Spleen (tissue), 11 donors: ENCODE results near the gene NR0B2. TPM values are rescaled to one million over a fixed set of nuclear protein-coding genes. Genes with fewer than 3 reads are reported as not detected.
A peak's percentile ranks its signal among the peaks of the same experiment; 100 is the strongest.

Source experiments
- DNase-seq: peaks from one replicate; pipeline ENCODE4 v3.0.0-alpha.2; 2020
- H3K27ac ChIP-seq, 8 donors: fragments of 200-600 bp; sonication (generic) in 7 of 8; 1 replicate in 4 of 8; 2 replicates in 4 of 8; pipeline versions ENCODE4 v1.5.0 to v1.8.0; 2016 to 2021; ENCODE audit warnings: inconsistent platforms in 4 of 8, mild to moderate bottlenecking in 4 of 8, moderate library complexity in 1 of 8
- H3K27me3 ChIP-seq, 7 donors: fragments of 200-600 bp; sonication (generic) in 6 of 7; replicated peaks in 1 of 7; 1 replicate in 4 of 7; 2 replicates in 3 of 7; pipeline versions ENCODE4 v1.5.0 to v1.8.0; 2016 to 2021; ENCODE audit warnings: inconsistent platforms in 3 of 7, mild to moderate bottlenecking in 1 of 7
- H3K36me3 ChIP-seq, 6 donors: fragments of 200-600 bp; sonication (generic) in 5 of 6; 1 replicate in 4 of 6; 2 replicates in 2 of 6; pipeline versions ENCODE4 v1.5.0 to v1.8.0; 2016 to 2021; ENCODE audit warnings: inconsistent platforms in 2 of 6
- H3K4me1 ChIP-seq, 6 donors: fragments of 200-600 bp; sonication (generic) in 5 of 6; 1 replicate in 3 of 6; 2 replicates in 3 of 6; pipeline versions ENCODE4 v1.5.0 to v1.8.0; 2016 to 2021; ENCODE audit warnings: inconsistent platforms in 3 of 6
- H3K4me3 ChIP-seq, 8 donors: fragments of 200-600 bp; sonication (generic) in 7 of 8; 1 replicate in 4 of 8; 2 replicates in 4 of 8; pipeline versions ENCODE4 v1.5.0 to v1.8.0; 2016 to 2021; ENCODE audit warnings: inconsistent platforms in 4 of 8, mild to moderate bottlenecking in 4 of 8, moderate library complexity in 2 of 8
- H3K9me3 ChIP-seq, 8 donors: fragments of 200-600 bp; sonication (generic) in 7 of 8; 1 replicate in 4 of 8; 2 replicates in 4 of 8; pipeline versions ENCODE4 v1.5.0 to v1.8.0; 2016 to 2021; ENCODE audit warnings: inconsistent platforms in 4 of 8
- POLR2A ChIP-seq, 3 donors: fragments of 450-650 bp; IDR thresholded peaks; one replicate each; pipeline ENCODE4 v1.5.1; 2017; ENCODE audit warnings: antibody characterized with exemption in 3 of 3, mild to moderate bottlenecking in 1 of 3
- POLR2AphosphoS5 ChIP-seq, 3 donors: sonication (generic); formaldehyde crosslinking; IDR thresholded peaks; one replicate each; pipeline ENCODE4 v1.5.1; 2017; ENCODE audit warnings: antibody characterized with exemption in 3 of 3
- WGBS, 5 donors: extraction: QIAGEN DNeasy Blood & Tissue Kit in 3 of 5; methylation state at CpG; one replicate each; pipeline versions ENCODE4 v1.1.5 to v1.1.7; 2013 to 2018; 5-methylcytosine and 5-hydroxymethylcytosine counted together
- intact Hi-C: fragments of 100-400 bp; cut with DNase I; formaldehyde crosslinking; loops from one replicate; pipeline ENCODE4 v1.15.0; 2023; ENCODE audit warnings: low total_unique reads
- polyA plus RNA-seq, 3 donors: library from polyadenylated mRNA; stranded (reverse); fragments of 200-250 nt; gene quantifications; one replicate each; pipeline ENCODE4 v1.2.1, GENCODE V29; 2013
- total RNA-seq, 7 donors: library from RNA; depleted of rRNA in 3 of 7; stranded (reverse); fragments of >200 nt in 3 of 7; fragmentation: NEBNext Ultra II Directional in 4 of 7; extraction: Animal tissue kit (Norgen Biotek cat#: 25700) in 4 of 7; gene quantifications; one replicate each; pipeline versions ENCODE4 v1.1.0 to v1.2.1, GENCODE V29; 2016 to 2021
- TF ChIP-seq, protein P1 (sequence below), 11 experiments: fragments of 200-600 bp in 7 of 11; fragments of 450-650 bp in 4 of 11; sonication (generic) in 4 of 11; IDR thresholded peaks in 8 of 11; conservative IDR thresholded peaks in 3 of 11; 1 replicate in 7 of 11; 2 replicates in 4 of 11; pipeline versions ENCODE4 v1.4.0 to v1.8.0; 2016 to 2021; ENCODE audit warnings: antibody characterized with exemption in 11 of 11, inconsistent platforms in 4 of 11, mild to moderate bottlenecking in 1 of 11
- donor health status: healthy with polysubstance abuse.
- donor health status: DM: no; HTN: no; CAD: no; lungs with moderate emphysema.
- donor health status: DM: no; HTN: no; CAD: no.
- donor health status: Bipolar disorder and iron deficiency.
- donor health status: healthy.
- donor health status: DM: no; HTN: no; CAD: no.
- donor health status: DM: yes; HTN: yes; CAD: no.

The NR0B2 gene
- total and polyA plus RNA-seq, 10 donors, result 0.74 to 27.1 (median 8.1) TPM

DNA sequence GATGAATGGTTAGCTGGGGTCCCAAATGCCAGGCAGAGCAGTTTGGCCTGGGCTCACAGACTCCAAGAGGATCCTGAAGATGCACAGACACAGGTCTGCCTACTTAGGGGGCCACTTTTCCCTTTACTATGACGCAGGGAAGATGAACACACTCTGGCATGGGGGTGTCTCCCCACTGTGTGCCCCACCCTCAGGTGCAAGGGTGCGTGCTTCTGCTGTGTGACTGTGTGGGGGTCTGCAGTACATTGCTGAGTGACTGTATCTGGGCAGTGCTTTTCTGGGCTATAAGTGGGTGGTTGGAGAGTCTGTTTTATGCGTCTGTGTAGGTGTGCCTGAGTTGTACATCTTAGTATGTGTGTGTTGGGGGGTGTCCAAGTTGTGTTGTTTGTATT lies 3.8 kb downstream of the NR0B2 start:
- intact Hi-C loops, result no loop called here
- H3K27me3 ChIP-seq, result no peaks in the 10 kb centered on the region
- 60 to 94% (median 82%) methylated on average over 2 to 3 of the region's 3 CpGs for WGBS, 5 donors
- peak overlapping the region in 1 of 8 donors; percentile 16 for H3K27ac ChIP-seq
- DNase-seq, result peak; percentile 16
- TF ChIP-seq, protein P1, sequence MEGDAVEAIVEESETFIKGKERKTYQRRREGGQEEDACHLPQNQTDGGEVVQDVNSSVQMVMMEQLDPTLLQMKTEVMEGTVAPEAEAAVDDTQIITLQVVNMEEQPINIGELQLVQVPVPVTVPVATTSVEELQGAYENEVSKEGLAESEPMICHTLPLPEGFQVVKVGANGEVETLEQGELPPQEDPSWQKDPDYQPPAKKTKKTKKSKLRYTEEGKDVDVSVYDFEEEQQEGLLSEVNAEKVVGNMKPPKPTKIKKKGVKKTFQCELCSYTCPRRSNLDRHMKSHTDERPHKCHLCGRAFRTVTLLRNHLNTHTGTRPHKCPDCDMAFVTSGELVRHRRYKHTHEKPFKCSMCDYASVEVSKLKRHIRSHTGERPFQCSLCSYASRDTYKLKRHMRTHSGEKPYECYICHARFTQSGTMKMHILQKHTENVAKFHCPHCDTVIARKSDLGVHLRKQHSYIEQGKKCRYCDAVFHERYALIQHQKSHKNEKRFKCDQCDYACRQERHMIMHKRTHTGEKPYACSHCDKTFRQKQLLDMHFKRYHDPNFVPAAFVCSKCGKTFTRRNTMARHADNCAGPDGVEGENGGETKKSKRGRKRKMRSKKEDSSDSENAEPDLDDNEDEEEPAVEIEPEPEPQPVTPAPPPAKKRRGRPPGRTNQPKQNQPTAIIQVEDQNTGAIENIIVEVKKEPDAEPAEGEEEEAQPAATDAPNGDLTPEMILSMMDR (IDR thresholded peaks at IDR 0.05 in 8 of 11, conservative IDR thresholded peaks at IDR 0.05 in 3 of 11), result no peak
- no peak overlapping the region for H3K4me3 ChIP-seq
- H3K4me1 ChIP-seq, result peaks cover 0 to 11% (median under 1%) of the 10 kb centered on the region in 6 donors
- no peaks in the 10 kb centered on the region for H3K36me3 ChIP-seq
- no peaks in the 10 kb centered on the region for H3K9me3 ChIP-seq

DNA sequence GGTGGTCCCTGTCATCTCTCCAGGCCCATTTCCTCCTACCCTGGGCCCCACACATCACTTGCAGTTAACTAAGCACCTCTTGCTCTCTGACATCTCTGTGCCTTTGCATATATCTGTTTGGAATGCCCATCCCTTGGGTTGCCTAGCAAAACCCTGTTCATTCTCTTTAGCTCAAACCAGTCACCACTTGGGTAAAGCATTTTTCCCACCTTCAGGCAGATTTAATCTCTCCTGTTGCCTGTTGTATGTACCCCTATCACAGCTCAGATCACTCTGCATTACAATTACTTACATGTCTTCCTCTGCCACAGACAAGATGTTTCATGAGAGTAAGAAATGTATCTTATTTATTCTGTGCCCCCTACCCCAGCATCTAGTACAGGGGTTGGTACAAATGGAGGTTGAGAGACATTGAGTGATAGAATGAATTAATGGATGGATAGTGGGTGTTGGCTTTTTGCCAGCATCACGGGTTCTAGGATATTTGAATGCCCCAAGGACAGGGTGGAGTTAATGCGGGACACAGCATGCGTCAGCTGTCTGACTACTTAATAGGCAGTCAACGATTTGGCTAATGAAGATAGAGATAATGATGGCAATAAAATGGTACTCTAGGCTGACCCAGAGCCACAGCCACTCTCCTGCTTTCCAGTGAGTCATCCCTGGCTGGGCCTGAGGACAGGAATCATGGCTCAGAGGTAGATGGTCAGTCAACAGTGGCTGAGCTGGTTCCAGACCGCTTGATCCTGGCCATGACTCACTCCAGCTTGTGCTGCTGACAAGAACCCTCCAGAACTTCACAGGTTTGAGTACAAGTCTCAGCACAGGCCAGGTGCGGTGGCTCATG lies 6.5 kb downstream of the NR0B2 start:
- intact Hi-C loops, result no loop called here
- 47 to 77% (median 73%) methylated on average over 5 to 6 of the region's 6 CpGs for WGBS, 5 donors
- H3K9me3 ChIP-seq, result no peaks in the 10 kb centered on the region
- TF ChIP-seq, protein P1 (IDR thresholded peaks at IDR 0.05 in 8 of 11, conservative IDR thresholded peaks at IDR 0.05 in 3 of 11), result no peak
- no peak for TF ChIP-seq POLR2AphosphoS5 (IDR thresholded peaks at IDR 0.05)
- no peak for TF ChIP-seq POLR2A (IDR thresholded peaks at IDR 0.05)
- H3K4me1 ChIP-seq, result peaks cover 0 to 7% (median 0%) of the 10 kb centered on the region in 6 donors
- H3K27ac ChIP-seq, result no peak overlapping the region
- no peak for DNase-seq
- H3K27me3 ChIP-seq, result no peaks in the 10 kb centered on the region
- H3K36me3 ChIP-seq, result no peaks in the 10 kb centered on the region
- no peak overlapping the region for H3K4me3 ChIP-seq

DNA sequence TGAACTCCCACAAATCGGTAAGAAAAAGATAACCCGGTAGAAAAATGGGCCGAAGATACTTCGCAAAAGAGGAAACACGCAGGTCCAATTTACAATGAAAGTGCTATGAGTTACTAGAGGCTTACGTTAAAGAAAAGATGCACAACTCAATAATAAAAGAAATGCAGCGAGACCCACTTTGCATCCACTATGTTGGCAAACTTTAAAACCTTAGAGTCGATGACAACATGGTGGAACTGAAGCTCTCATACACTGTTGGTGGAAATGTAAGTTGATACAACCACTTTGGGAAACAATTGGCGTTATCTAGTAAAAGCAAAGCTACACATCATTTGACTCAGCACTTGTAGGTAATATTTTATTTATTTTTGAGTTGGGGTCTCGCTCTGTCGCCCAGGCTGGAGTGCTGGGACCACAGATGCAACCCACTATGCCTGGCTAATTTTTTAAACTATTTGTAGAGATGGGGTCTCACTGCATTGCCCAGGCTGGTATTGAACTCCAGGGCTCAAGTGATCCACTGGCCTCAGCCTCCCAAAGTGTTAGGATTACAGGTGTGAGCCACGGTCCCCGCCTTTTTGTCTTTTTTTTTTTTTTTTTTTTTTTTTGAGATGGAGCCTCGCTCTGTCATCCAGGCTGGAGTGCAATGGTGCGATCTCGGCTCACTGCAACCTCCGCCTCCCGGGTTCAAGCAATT lies 12.8 kb downstream of the NR0B2 start:
- peaks cover 14 to 55% (median 29%) of the 10 kb centered on the region in 6 donors for H3K4me1 ChIP-seq
- DNase-seq, result no peak
- WGBS, 5 donors, result 60 to 68% (median 64%) methylated on average over 17 to 18 of the region's 18 CpGs
- H3K27me3 ChIP-seq, result no peaks in the 10 kb centered on the region
- no peak for TF ChIP-seq POLR2AphosphoS5 (IDR thresholded peaks at IDR 0.05)
- peak overlapping the region; percentile 84 to 100 (median 97) for H3K4me3 ChIP-seq
- H3K36me3 ChIP-seq, result peaks cover 0 to 28% (median 23%) of the 10 kb centered on the region in 6 donors
- intact Hi-C loops, result no loop called here
- no peaks in the 10 kb centered on the region for H3K9me3 ChIP-seq
- H3K27ac ChIP-seq, result peak overlapping the region; percentile 84 to 96 (median 88)

DNA sequence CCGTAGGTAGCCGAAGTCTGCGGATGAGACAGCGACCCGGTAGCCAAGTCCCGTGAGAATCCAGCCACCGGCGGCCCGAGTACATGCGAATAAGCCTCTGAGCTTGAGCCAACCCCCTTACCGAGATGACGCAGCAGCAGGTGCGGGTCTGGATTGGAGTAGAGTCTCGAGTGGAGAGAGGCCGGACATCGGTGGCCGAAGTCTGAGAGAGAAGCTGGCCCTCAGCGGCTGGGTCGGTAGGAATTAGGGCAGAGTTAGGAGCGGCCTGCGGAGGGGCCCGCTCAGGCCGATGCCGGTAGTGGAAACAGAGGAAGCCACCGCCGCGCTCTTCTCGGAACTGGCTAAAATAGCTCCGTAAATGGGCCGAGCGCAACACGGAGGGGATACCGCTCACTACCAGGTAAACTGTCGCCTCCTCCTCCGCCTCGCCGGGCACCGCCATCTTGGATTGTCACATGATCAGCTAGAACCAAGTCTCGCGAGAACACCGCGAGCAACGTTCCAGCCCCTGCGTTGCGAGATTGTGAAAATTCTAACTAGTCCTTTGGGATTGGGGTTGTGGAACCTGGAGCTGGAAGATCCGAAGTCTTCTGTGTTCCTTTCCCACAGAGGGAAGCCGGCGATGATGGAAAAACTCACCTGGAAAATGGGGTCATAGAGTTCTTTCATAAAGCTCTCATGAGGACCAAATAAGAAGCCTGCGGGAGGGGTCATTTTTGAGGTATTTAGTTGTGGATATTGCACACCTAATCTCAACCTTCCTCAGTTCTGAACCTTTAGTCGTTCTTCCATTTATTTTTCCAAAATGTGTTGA lies 13.6 kb downstream of the NR0B2 start, which contains the start of gene GPATCH3:
GPATCH3 (minus strand) TSS at position 467 of the 814 bp plus-strand sequence; CDS start at position 442, 25 bp downstream.
- no peak for TF ChIP-seq POLR2A (IDR thresholded peaks at IDR 0.05)
- TF ChIP-seq, protein P1 (IDR thresholded peaks at IDR 0.05 in 8 of 11, conservative IDR thresholded peaks at IDR 0.05 in 3 of 11), result peak in 2 of 11 experiments; percentile 26 to 27
- peak; percentile 84 to 95 (median 89) for TF ChIP-seq POLR2AphosphoS5 (IDR thresholded peaks at IDR 0.05)
- Histone ChIP-seq H3K4me3 (peak within 1 kb of the TSS; percentile 84 to 100 (median 97)), H3K4me1 (peaks cover 14 to 63% (median 32%) of the 10 kb centered on the region in 6 donors), H3K9me3 (no peaks in the 10 kb centered on the region), H3K27me3 (no peaks in the 10 kb centered on the region), H3K36me3 (peaks cover 0 to 36% (median 30%) of the 10 kb centered on the region in 6 donors), H3K27ac (peak within 1 kb of the TSS; percentile 84 to 96 (median 88))
- intact Hi-C loops, result no loop called here
- WGBS, 5 donors, result 0 to 1% (median 0%) methylated on average over 30 to 50 of the region's 50 CpGs
- peak; percentile 94 for DNase-seq
